Measurements from ENCODE around the gene RHOU.

Gene RHOU

DNA sequence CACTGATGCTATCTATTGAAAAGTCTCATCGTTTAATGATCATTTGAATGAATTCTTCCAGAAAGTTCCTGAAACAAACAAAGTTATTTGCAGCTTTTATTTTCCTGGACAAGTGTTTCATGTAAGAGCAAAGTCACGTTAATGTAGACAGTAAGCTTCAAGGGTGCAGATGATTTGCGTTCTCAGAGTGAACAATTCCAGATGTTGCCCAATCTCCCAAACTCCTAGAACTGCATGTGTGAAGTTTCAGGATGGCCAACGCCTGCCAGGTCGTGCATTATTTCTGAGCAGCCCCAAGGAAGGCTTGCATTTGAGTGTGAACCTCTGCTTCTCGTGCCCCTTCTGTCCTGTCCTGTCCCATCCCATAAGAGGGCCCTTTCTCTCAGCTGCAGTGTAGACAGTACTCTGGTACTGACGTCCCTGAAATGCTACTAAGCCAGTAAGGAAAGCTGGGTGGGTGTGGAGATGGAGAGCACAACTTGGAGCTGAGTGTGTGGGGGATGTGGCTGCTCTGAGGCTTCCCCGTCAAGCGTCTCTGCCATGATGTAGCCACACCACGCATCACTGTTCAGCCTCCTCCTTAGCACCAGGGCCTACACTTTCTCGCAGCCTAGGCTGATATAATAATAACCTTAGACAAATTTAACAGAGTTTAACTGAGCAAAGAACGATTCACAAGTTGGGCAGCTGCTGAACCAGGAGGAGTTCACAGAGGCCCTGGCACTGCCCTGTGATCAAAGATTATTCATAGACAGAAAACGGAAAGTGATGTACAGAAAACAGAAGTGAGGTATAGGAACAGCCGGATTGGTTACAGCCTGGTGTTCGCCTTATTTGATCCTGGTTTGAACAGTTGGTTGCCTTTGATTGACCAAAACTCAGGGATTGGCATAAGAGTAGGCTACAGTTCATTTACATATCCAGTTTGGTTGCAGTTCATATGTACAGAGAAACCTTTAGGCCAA lies 50.4 kb downstream of the RHOU start:
- DNase-seq (ENCODE audit: low read depth), result no peak

- DNase-seq (ENCODE audit: low read depth), result no peak
Observed at GRCh38 chr1:228786361-228787129, 51.3 kb downstream of the RHOU start.

DNA sequence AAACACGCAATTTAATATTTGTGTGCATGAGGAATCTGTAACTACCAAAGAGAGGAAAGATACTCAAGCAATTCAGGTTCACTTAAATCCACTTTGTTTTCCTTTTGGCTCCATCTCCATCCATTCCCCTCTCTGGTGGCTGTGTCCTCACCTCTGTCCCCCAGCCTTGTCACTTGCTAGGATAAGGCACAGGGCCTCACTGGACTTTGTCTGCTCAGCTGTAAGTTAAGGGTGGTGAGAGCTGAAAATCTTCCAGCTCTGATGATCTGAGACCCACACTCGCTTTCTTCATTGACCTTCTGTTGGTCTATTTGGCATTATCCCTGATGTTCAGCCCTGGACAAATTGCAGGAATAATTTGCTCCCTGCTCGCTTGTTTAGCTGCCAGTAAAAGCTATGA lies 56.5 kb downstream of the RHOU start:
- no peak for DNase-seq (ENCODE audit: low read depth)

DNA sequence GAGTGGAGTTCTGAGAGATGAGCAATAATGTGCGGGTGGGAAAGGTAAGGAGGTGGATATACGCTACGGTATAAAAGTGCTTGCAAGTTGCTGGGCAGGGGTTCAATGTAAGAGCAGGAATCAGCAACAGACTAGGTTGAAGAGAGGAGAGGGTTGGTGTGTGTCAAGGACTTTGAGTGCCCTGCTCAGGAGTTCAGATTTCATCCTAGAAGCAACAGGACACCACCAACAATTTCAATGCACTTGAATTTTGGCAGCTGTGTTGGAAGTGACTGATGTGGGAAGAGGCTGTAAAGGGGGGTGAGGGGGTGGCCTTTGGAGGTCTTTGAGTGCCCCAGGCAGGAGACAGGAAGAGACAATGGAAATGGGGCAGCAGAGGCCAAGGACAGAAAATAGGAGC lies 57.3 kb downstream of the RHOU start:
- DNase-seq (ENCODE audit: low read depth), result no peak

GRCh38 chr1:228793032-228793431 lies 57.8 kb downstream of the RHOU start:
- no peak for DNase-seq (ENCODE audit: low read depth)

DNA sequence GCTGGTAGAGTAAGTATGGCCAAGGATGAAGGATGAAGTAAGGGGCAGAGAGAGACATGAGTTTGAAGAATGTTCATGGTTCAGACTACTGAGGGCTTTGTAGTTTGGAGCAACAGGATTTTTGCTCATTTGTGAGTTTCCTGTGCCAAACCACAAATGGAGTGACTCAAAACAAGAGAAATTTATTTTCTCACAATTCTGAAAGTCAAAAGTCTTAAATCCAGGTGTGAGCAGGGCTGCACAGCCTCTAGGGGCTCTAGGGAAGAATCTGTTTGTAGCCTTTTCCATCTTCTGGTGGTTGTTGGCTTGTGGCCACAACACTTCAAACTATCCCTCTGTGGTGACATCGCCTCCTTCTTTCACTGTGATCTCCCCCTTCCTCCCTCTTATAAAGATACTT lies 58.9 kb downstream of the RHOU start:
- DNase-seq (ENCODE audit: low read depth), result no peak

DNA sequence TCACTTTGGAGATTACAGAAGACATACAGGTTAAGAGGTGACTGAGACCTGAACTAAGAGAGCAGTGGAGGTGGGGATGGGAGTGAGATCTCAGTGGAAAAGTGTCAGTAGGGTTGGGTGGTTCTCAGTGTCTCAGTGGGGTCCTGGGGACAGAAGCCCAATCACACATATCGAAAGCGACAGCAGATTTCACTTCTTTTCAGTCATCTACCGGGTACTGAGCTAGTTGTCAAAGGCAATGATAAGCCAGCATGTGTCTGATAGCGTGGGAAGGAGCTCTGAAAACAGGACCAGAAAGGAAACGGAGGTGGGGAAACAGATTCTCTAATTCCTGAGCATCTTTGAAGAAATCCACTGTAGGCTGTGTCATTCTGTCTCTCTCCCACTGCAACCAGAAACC lies 59.5 kb downstream of the RHOU start:
- no peak for DNase-seq (ENCODE audit: low read depth)

GRCh38 chr1:228795596-228795995 lies 60.3 kb downstream of the RHOU start:
- DNase-seq (ENCODE audit: low read depth), result no peak
